IPS-18c (cell line): ENCODE data around the gene MAP10.

Experiments
- H3K4me3 ChIP-seq: 2 replicates; pipeline ENCODE4 v1.7.0; 2013; ENCODE audit warnings: low read depth, mild to moderate bottlenecking, low read length, moderate library complexity; ENCODE audit not compliant: insufficient read depth
- H3K9me3 ChIP-seq: one replicate; pipeline ENCODE4 v1.6.1; 2013; ENCODE audit warnings: mild to moderate bottlenecking, low read length, moderate library complexity; ENCODE audit not compliant: control insufficient read depth, insufficient read depth

MAP10 gene

GRCh38 chr1:232792949-232793348 lies 12.3 kb upstream of the MAP10 start:
- Histone ChIP-seq H3K9me3 (peaks cover 2% of the 10 kb centered on the region), H3K4me3 (no peak overlapping the region)

GRCh38 chr1:232793944-232794343 lies 11.3 kb upstream of the MAP10 start:
- Histone ChIP-seq H3K9me3 (peaks cover 2% of the 10 kb centered on the region), H3K4me3 (no peak overlapping the region)

GRCh38 chr1:232795497-232796053 lies 9.6 kb upstream of the MAP10 start:
- Histone ChIP-seq H3K4me3 (no peak overlapping the region), H3K9me3 (peaks cover 2% of the 10 kb centered on the region)

- Histone ChIP-seq H3K4me3 (no peak overlapping the region), H3K9me3 (peaks cover 2% of the 10 kb centered on the region)
These were observed 7.2 kb upstream of the MAP10 start for GRCh38 chr1:232797856-232798510.

GRCh38 chr1:232798920-232799319 lies 6.3 kb upstream of the MAP10 start:
- H3K9me3 ChIP-seq, result peaks cover 2% of the 10 kb centered on the region
- no peak overlapping the region for H3K4me3 ChIP-seq

- peak overlapping the region; percentile 81 for H3K4me3 ChIP-seq
- no peaks in the 10 kb centered on the region for H3K9me3 ChIP-seq
These were observed 932 bp downstream of the MAP10 start for GRCh38 chr1:232806186-232806510.

GRCh38 chr1:232810856-232811255 lies 5.6 kb downstream of the MAP10 start:
- no peak overlapping the region for H3K4me3 ChIP-seq
- no peaks in the 10 kb centered on the region for H3K9me3 ChIP-seq

GRCh38 chr1:232812560-232812959 lies 7.3 kb downstream of the MAP10 start:
- Histone ChIP-seq H3K9me3 (no peaks in the 10 kb centered on the region), H3K4me3 (no peak overlapping the region)

- H3K4me3 ChIP-seq, result no peak overlapping the region
These were observed 7.9 kb downstream of the MAP10 start for GRCh38 chr1:232813097-232813496.

GRCh38 chr1:232813760-232814159 lies 8.5 kb downstream of the MAP10 start:
- Histone ChIP-seq H3K4me3 (no peak overlapping the region), H3K9me3 (no peaks in the 10 kb centered on the region)

More at GRCh38 chr1:232813097-232813496, 7.9 kb downstream of the MAP10 start:
- H3K9me3 ChIP-seq, result no peaks in the 10 kb centered on the region

GRCh38 chr1:232816324-232816723 lies 11.1 kb downstream of the MAP10 start:
- Histone ChIP-seq H3K4me3 (no peak overlapping the region), H3K9me3 (no peaks in the 10 kb centered on the region)

- Histone ChIP-seq H3K9me3 (no peaks in the 10 kb centered on the region), H3K4me3 (no peak overlapping the region)
These were observed 12.8 kb downstream of the MAP10 start for GRCh38 chr1:232818040-232818439.

- no peaks in the 10 kb centered on the region for H3K9me3 ChIP-seq
- no peak overlapping the region for H3K4me3 ChIP-seq
These were observed 15.2 kb downstream of the MAP10 start for GRCh38 chr1:232820431-232820830.

GRCh38 chr1:232822530-232822929 lies 17.3 kb downstream of the MAP10 start:
- H3K4me3 ChIP-seq, result no peak overlapping the region
- H3K9me3 ChIP-seq, result no peaks in the 10 kb centered on the region

- Histone ChIP-seq H3K9me3 (no peaks in the 10 kb centered on the region), H3K4me3 (no peak overlapping the region)
These were observed 21.1 kb downstream of the MAP10 start for GRCh38 chr1:232826318-232826717.

GRCh38 chr1:232830661-232831060 lies 25.4 kb downstream of the MAP10 start:
- H3K4me3 ChIP-seq, result no peak overlapping the region
- H3K9me3 ChIP-seq, result no peaks in the 10 kb centered on the region

- Histone ChIP-seq H3K9me3 (no peaks in the 10 kb centered on the region), H3K4me3 (no peak overlapping the region)
These were observed 26.7 kb downstream of the MAP10 start for GRCh38 chr1:232831895-232832294.

- Histone ChIP-seq H3K4me3 (no peak overlapping the region), H3K9me3 (no peaks in the 10 kb centered on the region)
These were observed 28.9 kb downstream of the MAP10 start for GRCh38 chr1:232834066-232834465.

- no peaks in the 10 kb centered on the region for H3K9me3 ChIP-seq
- no peak overlapping the region for H3K4me3 ChIP-seq
These were observed 29.9 kb downstream of the MAP10 start for GRCh38 chr1:232835166-232835565.
